K562 treated with DMSO at 1 percent for 12 hours (cell line): ENCODE measurements around the gene TOX3. TPM values are rescaled to one million over a fixed set of nuclear protein-coding genes. Genes with fewer than 3 reads are reported as not detected.

Source experiments
- total RNA-seq: library from RNA; unstranded; fragments of 300-600 nt; gene quantifications from 2 replicates; pipeline ENCODE4 v1.2.3, GENCODE V29; 2022; ENCODE audit not compliant: insufficient read depth

Gene TOX3
- not detected in 2 replicates for total RNA-seq

DNA sequence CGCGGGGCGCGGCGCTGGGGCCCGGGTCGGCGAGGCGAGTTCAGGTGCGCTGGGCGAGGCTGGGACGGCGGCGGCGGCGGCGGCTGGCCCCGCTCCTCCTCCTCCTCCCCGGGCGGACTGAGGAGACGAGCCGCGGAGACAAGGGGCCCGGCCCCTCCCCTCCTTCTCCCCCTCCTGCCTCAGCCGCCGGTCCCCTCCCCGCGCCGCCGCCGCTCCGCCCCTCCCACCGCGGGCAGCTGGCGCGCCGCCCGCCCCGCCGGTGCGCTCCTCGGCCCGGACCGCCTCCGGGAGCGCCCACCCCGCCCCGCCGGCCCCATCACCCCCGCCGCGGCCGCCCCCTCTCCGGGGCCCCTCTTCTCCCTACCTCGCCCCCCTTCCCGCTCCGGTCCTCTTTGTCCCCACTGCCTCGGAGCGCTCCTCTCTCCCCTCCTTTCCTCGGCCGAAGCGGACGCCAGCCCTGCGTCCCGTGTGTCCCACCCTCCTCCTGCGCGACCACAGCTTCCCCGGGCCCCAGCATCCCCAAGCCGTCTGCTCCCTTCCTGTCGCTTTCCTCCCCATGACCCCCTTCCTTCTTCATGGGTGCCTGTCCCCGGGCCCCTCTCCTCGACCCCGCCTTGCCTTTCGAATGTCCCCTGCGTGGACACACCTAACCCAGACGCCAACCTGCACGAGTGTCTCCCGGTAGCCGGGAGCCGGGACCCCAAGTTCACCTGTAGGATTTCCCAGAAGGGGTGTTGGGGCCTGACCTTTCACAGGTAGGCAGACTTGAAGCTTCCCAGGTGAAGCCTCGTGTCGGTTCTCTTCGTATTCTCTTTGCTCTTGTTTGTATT lies at the start of gene TOX3:
TOX3 (minus strand) TSS at position 140 of the 830 bp plus-strand sequence. CDS start 420 bp downstream, outside the sequence.

